Measurements from ENCODE around the gene BTG3. TPM values are rescaled to one million over a fixed set of nuclear protein-coding genes. Genes with fewer than 3 reads are reported as not detected.

BTG3 gene
- total and polyA plus RNA-seq, 8 donors: 15.2 to 110 (median 28.1) TPM

GRCh38 chr21:17602874-17603273, 9.8 kb downstream of the BTG3 start:
- intact Hi-C loops (cut with DNase I; ENCODE audit: low total_unique reads): no loop called here
- Histone ChIP-seq H3K27ac (no peak overlapping the region), H3K36me3 (peaks cover 26 to 76% (median 66%) of the 10 kb centered on the region in 4 donors), H3K9me3 (no peaks in the 10 kb centered on the region), H3K4me1 (peaks cover 0 to 16% (median 5%) of the 10 kb centered on the region in 4 donors), H3K27me3 (no peaks in the 10 kb centered on the region), H3K4me3 (no peak overlapping the region)
- TF ChIP-seq POLR2AphosphoS5 (IDR thresholded peaks at IDR 0.05): no peak
- TF ChIP-seq CTCF (IDR thresholded peaks at IDR 0.05): no peak
- no peak for TF ChIP-seq EP300 (IDR thresholded peaks at IDR 0.05)
- TF ChIP-seq POLR2A (IDR thresholded peaks at IDR 0.05): no peak
- WGBS, 5 donors: 64 to 76% (median 66%) methylated on average over 3 of the region's 3 CpGs
- no peak for DNase-seq

DNA sequence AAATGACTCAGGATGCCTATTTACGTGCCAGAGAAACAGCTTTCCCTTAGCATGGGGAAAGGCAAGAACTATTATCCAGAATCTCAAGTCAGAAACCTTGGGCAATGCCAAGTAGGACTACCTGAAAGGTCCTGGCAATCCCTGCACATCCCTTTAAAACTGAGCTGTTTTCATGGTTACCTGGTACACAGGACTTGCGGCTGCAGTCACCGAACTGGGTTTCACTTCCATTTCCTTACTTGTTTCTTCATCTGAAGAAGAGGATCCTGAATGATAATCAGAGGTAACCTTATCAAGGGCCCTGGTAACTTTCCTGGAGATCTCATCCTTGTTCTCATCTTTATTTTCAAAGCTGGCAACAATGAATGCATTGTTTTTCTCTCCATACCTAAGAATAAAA, 14.3 kb downstream of the BTG3 start:
- peaks cover 27 to 96% (median 83%) of the 10 kb centered on the region in 4 donors for H3K36me3 ChIP-seq
- TF ChIP-seq POLR2A (IDR thresholded peaks at IDR 0.05) (no peak), CTCF (IDR thresholded peaks at IDR 0.05) (no peak), EP300 (IDR thresholded peaks at IDR 0.05) (no peak), POLR2AphosphoS5 (IDR thresholded peaks at IDR 0.05) (no peak)
- H3K27ac ChIP-seq: no peak overlapping the region
- 79 to 96% (median 89%) methylated on average over 3 of the region's 3 CpGs for WGBS, 5 donors
- H3K4me1 ChIP-seq: no peaks in the 10 kb centered on the region
- no peaks in the 10 kb centered on the region for H3K9me3 ChIP-seq
- no peaks in the 10 kb centered on the region for H3K27me3 ChIP-seq
- no peak for DNase-seq
- no peak overlapping the region for H3K4me3 ChIP-seq
- intact Hi-C loops (cut with DNase I; ENCODE audit: low total_unique reads): no loop called here

- no peaks in the 10 kb centered on the region for H3K9me3 ChIP-seq
- WGBS, 5 donors: 52 to 72% (median 62%) methylated on average over 1 of the region's 1 CpG
- no peak overlapping the region for H3K27ac ChIP-seq
- H3K27me3 ChIP-seq: no peaks in the 10 kb centered on the region
- intact Hi-C loops (cut with DNase I; ENCODE audit: low total_unique reads): no loop called here
- H3K4me3 ChIP-seq: no peak overlapping the region
- peaks cover 19 to 96% (median 83%) of the 10 kb centered on the region in 4 donors for H3K36me3 ChIP-seq
- TF ChIP-seq POLR2AphosphoS5 (IDR thresholded peaks at IDR 0.05): no peak
- TF ChIP-seq CTCF (IDR thresholded peaks at IDR 0.05): no peak
- TF ChIP-seq EP300 (IDR thresholded peaks at IDR 0.05): no peak
- no peak for TF ChIP-seq POLR2A (IDR thresholded peaks at IDR 0.05)
- H3K4me1 ChIP-seq: no peaks in the 10 kb centered on the region
- no peak for DNase-seq
Measured at GRCh38 chr21:17597680-17598079, 15.0 kb downstream of the BTG3 start.

GRCh38 chr21:17590430-17590829, 22.3 kb downstream of the BTG3 start:
- DNase-seq: no peak
- TF ChIP-seq EP300 (IDR thresholded peaks at IDR 0.05) (no peak), POLR2AphosphoS5 (IDR thresholded peaks at IDR 0.05) (no peak), CTCF (IDR thresholded peaks at IDR 0.05) (no peak), POLR2A (IDR thresholded peaks at IDR 0.05) (no peak)
- Histone ChIP-seq H3K9me3 (no peaks in the 10 kb centered on the region), H3K27ac (no peak overlapping the region), H3K27me3 (no peaks in the 10 kb centered on the region), H3K4me3 (no peak overlapping the region), H3K4me1 (peaks cover 0 to 10% (median 3%) of the 10 kb centered on the region in 4 donors), H3K36me3 (peaks cover 8 to 28% (median 27%) of the 10 kb centered on the region in 4 donors)
- intact Hi-C loops (cut with DNase I; ENCODE audit: low total_unique reads): no loop called here
- WGBS, 5 donors: 39 to 68% (median 64%) methylated on average over 4 of the region's 4 CpGs
